ENCODE measurements around the gene SPN.

DNA sequence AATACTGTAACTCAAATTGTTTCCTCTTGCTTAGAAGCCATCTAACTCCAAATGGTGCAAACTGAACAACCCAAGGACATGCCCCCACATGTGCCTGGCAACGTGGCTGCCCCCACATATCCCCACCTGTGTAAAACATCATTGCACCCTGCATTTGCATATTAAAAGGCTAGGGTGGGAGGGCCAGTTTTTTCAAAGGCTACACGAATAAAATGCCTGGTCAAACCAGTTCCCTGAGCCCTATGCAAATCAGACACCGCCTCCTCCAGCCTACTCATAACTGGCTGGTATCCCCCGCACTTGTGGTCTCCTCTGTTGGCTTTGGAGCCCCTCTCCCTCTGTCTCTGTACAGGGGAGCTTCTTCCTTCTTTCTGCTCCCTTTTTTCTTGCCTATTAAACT, 56.0 kb downstream of the SPN start:
- TF ChIP-seq, protein P1, sequence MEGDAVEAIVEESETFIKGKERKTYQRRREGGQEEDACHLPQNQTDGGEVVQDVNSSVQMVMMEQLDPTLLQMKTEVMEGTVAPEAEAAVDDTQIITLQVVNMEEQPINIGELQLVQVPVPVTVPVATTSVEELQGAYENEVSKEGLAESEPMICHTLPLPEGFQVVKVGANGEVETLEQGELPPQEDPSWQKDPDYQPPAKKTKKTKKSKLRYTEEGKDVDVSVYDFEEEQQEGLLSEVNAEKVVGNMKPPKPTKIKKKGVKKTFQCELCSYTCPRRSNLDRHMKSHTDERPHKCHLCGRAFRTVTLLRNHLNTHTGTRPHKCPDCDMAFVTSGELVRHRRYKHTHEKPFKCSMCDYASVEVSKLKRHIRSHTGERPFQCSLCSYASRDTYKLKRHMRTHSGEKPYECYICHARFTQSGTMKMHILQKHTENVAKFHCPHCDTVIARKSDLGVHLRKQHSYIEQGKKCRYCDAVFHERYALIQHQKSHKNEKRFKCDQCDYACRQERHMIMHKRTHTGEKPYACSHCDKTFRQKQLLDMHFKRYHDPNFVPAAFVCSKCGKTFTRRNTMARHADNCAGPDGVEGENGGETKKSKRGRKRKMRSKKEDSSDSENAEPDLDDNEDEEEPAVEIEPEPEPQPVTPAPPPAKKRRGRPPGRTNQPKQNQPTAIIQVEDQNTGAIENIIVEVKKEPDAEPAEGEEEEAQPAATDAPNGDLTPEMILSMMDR (IDR thresholded peaks at IDR 0.05; ENCODE audit: low read depth, low read length), result no peak
- TF ChIP-seq EZH2phosphoT487 (IDR thresholded peaks at IDR 0.05; ENCODE audit: low read depth), result no peak

Measured in OCI-LY3 (cell line).